ENCODE data around the gene RSF1.

RSF1 gene

DNA sequence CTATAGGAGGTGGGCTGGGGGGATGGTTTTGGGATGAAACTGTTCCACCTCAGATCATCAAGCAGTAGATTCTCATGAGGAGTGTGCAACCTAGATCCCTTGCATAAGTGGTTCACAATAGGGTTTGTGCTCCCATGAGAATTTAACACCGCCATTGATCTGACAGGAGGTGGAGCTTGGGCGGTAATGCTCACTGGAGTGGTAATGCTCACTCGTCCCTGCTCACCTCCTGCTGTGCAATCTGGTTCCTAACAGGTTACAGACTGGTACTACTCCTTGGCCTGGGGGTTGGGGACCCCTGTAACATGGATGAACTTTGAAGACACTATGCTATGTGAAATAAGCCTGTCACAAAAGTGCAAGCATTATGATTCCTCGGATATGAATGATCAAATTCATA is 95.9 kb downstream of the RSF1 start (continued):
- TF ChIP-seq ZBTB10 (tag by site-specific recombination; IDR thresholded peaks at IDR 0.05) = no peak
- TF ChIP-seq ZNF785 (tag by site-specific recombination; IDR thresholded peaks at IDR 0.05) = no peak

- Histone ChIP-seq H3K4me1 (ENCODE audit: control insufficient read depth, insufficient read depth, low read length) (no peaks in the 10 kb centered on the region), H3K36me3 (ENCODE audit: control insufficient read depth in 2 of 2, insufficient read depth in 1 of 2, low read length in 2 of 2) (peaks cover 3 to 28% of the 10 kb centered on the region in 2 experiments; a peak in 1 of 3 replicates), H3K9me3 (ENCODE audit: control insufficient read depth, insufficient read depth, low read depth, low read length) (no peaks in the 10 kb centered on the region), H3K4me3 (ENCODE audit: low read depth, low read length) (no peak overlapping the region), H3K27ac (ENCODE audit: extremely low read depth, low read depth, low read length) (no peak overlapping the region)
- TF ChIP-seq ZNF701 (tag by site-specific recombination; IDR thresholded peaks at IDR 0.05) (no peak), ZNF121 (tag by site-specific recombination; IDR thresholded peaks at IDR 0.05) (peak; percentile 27; the same call in 1 of the 2 replicates)
- ChIA-PET CTCF (no interaction called here), POLR2A (no interaction called here)
These were observed 97.5 kb downstream of the RSF1 start for GRCh38 chr11:77723024-77723423.

- Histone ChIP-seq H3K27ac (ENCODE audit: extremely low read depth, low read depth, low read length) (no peak overlapping the region), H3K4me3 (ENCODE audit: low read depth, low read length) (no peak overlapping the region), H3K4me1 (ENCODE audit: control insufficient read depth, insufficient read depth, low read length) (0 out of 2 replicates have a peak, but pooled peaks cover 5% of the 10 kb centered on the region), H3K36me3 (ENCODE audit: control insufficient read depth in 2 of 2, insufficient read depth in 1 of 2, low read length in 2 of 2) (peaks cover 0 to 3% of the 10 kb centered on the region in 2 experiments; a peak in 1 of 3 replicates), H3K9me3 (ENCODE audit: control insufficient read depth, insufficient read depth, low read depth, low read length) (no peaks in the 10 kb centered on the region)
- ChIA-PET CTCF (no interaction called here), POLR2A (no interaction called here)
- TF ChIP-seq ZNF530 (tag by site-specific recombination; IDR thresholded peaks at IDR 0.05; ENCODE audit: low read depth) (no peak), ZNF280D (tag by site-specific recombination; IDR thresholded peaks at IDR 0.05) (no peak), ZNF169 (tag by site-specific recombination; IDR thresholded peaks at IDR 0.05) (no peak), ZFHX2 (tag by site-specific recombination; conservative IDR thresholded peaks at IDR 0.05) (no peak), ZNF174 (tag by site-specific recombination; IDR thresholded peaks at IDR 0.05) (no peak), ZNF157 (tag by site-specific recombination; IDR thresholded peaks at IDR 0.05) (no peak), ZNF596 (tag by site-specific recombination; IDR thresholded peaks at IDR 0.05) (no peak), ZNF146 (tag by site-specific recombination; IDR thresholded peaks at IDR 0.05) (no peak), SP3 (tag by site-specific recombination; IDR thresholded peaks at IDR 0.05) (no peak), ZXDB (tag by site-specific recombination; IDR thresholded peaks at IDR 0.05) (no peak), ZNF488 (tag by site-specific recombination; IDR thresholded peaks at IDR 0.05) (no peak), ZNF155 (tag by site-specific recombination; IDR thresholded peaks at IDR 0.05) (no peak), ZNF621 (tag by site-specific recombination; IDR thresholded peaks at IDR 0.05) (no peak)
These were observed 110.2 kb downstream of the RSF1 start for GRCh38 chr11:77710358-77710757.

Data from HEK293 (cell line).